Mesothelial cell of epicardium (in vitro differentiated cells): ENCODE measurements around the gene MCAM. TPM values are rescaled to one million over a fixed set of nuclear protein-coding genes. Genes with fewer than 3 reads are reported as not detected.

ENCODE experiments used
- DNase-seq, 2 experiments: peaks; one replicate each; pipeline ENCODE4 v3.0.0; 2021; ENCODE audit warnings: low spot score in 2 of 2; ENCODE audit not compliant: unreplicated experiment in 2 of 2
- H3K27ac Mint-ChIP-seq: 2 replicates; pipeline ENCODE4 v1.8.0; 2021; ENCODE audit warnings: mixed read lengths
- H3K27me3 Mint-ChIP-seq: 2 replicates; pipeline ENCODE4 v1.8.0; 2021; ENCODE audit warnings: low read depth, mixed read lengths
- H3K36me3 Mint-ChIP-seq: 2 replicates; pipeline ENCODE4 v1.8.0; 2021; ENCODE audit warnings: mixed read lengths
- H3K4me1 Mint-ChIP-seq: 2 replicates; pipeline ENCODE4 v1.8.0; 2021; ENCODE audit warnings: mixed read lengths
- H3K4me3 Mint-ChIP-seq: 2 replicates; pipeline ENCODE4 v1.8.0; 2021; ENCODE audit warnings: mild to moderate bottlenecking, moderate library complexity, mixed read lengths
- H3K9me3 Mint-ChIP-seq: 2 replicates; pipeline ENCODE4 v1.8.0; 2021; ENCODE audit warnings: mixed read lengths
- total RNA-seq: library from RNA; stranded (reverse); gene quantifications from 3 replicates; pipeline ENCODE4 v1.2.1, GENCODE V29; 2021
- TF ChIP-seq, protein P1 (sequence below): fragments of 200-600 bp; sonication (generic); IDR thresholded peaks from one replicate; pipeline ENCODE4 v1.5.0; 2021; ENCODE audit warnings: antibody characterized with exemption; ENCODE audit not compliant: unreplicated experiment

MCAM gene
- total RNA-seq, 1 donor from 2014 or later, result 26.7 TPM

DNA sequence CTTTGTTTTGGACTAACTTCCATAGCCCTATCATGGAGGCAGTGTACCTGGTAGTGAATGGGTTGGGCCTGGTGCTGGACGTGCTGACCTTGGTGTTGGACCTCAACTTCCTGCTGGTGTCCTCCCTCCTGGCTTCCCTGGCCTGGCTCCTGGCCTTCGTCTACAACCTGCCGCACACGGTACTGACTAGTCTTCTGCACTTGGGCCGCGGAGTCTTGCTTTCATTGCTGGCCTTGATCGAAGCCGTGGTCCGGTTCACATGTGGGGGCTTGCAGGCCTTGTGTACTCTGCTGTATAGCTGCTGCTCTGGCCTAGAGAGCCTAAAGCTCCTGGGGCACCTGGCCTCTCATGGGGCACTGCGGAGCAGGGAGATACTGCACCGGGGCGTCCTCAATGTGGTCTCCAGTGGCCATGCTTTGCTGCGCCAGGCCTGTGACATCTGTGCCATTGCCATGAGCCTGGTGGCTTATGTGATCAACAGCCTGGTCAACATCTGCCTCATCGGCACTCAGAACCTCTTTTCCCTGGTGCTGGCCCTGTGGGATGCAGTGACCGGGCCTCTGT lies 18.2 kb upstream of the MCAM start:
- H3K9me3 Mint-ChIP-seq, result no peaks in the 10 kb centered on the region
- TF ChIP-seq, protein P1, sequence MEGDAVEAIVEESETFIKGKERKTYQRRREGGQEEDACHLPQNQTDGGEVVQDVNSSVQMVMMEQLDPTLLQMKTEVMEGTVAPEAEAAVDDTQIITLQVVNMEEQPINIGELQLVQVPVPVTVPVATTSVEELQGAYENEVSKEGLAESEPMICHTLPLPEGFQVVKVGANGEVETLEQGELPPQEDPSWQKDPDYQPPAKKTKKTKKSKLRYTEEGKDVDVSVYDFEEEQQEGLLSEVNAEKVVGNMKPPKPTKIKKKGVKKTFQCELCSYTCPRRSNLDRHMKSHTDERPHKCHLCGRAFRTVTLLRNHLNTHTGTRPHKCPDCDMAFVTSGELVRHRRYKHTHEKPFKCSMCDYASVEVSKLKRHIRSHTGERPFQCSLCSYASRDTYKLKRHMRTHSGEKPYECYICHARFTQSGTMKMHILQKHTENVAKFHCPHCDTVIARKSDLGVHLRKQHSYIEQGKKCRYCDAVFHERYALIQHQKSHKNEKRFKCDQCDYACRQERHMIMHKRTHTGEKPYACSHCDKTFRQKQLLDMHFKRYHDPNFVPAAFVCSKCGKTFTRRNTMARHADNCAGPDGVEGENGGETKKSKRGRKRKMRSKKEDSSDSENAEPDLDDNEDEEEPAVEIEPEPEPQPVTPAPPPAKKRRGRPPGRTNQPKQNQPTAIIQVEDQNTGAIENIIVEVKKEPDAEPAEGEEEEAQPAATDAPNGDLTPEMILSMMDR, result no peak
- H3K4me3 Mint-ChIP-seq, result peak overlapping the region; percentile 99
- no peak for DNase-seq
- peaks cover 12% of the 10 kb centered on the region for H3K27me3 Mint-ChIP-seq
- H3K27ac Mint-ChIP-seq, result peak overlapping the region; percentile 100
- H3K36me3 Mint-ChIP-seq, result peaks cover 5% of the 10 kb centered on the region
- peaks cover 45% of the 10 kb centered on the region for H3K4me1 Mint-ChIP-seq

DNA sequence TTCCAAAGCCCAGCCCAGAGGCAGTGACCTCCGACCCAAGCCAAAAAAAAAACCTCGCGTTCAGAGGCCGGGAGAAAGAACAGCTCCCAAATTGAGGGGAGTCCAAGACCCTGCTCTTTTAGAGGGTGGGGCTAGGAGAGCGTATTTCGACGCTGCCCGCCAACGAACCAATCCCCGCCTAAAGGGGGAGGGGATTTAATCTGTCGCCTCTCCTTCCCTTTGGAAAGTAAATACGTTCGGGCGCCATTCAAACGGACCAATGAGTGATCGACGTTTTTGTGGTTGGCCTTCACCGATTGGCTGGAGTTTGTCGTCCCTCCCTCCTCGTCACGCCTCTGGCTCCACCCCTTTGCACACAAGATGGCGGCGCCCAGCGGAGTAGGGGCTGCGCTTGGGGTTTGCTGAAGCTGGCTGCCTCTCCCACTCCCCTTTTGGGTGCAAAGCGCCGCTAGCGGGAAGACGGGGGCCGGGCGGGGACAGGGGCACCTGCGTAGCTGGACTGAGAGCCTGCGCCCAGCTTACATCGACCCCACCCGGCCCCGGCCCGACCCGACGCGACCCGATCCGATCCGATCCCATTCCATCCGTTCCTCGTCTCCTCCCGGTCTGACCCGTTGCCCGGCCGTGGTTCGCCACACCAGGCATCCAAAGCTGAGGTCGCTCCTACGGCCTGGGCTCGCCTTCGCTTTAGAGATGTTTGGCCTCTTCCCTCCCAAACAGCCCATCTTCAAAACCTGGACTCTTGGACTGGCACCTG lies 17.4 kb upstream of the MCAM start, which contains the start of gene RNF26:
TSS of gene RNF26 (plus strand) at position 354 of the 757 bp plus-strand sequence. CDS start 596 bp downstream, outside the sequence.
- Mint-ChIP-seq H3K36me3 (peaks cover 5% of the 10 kb centered on the region), H3K9me3 (no peaks in the 10 kb centered on the region), H3K27me3 (peaks cover 12% of the 10 kb centered on the region), H3K4me3 (peak within 1 kb of the TSS; percentile 99), H3K27ac (peak within 1 kb of the TSS; percentile 100), H3K4me1 (peaks cover 44% of the 10 kb centered on the region)
- DNase-seq, result peak; percentile 88 to 93
- TF ChIP-seq, protein P1, result no peak

DNA sequence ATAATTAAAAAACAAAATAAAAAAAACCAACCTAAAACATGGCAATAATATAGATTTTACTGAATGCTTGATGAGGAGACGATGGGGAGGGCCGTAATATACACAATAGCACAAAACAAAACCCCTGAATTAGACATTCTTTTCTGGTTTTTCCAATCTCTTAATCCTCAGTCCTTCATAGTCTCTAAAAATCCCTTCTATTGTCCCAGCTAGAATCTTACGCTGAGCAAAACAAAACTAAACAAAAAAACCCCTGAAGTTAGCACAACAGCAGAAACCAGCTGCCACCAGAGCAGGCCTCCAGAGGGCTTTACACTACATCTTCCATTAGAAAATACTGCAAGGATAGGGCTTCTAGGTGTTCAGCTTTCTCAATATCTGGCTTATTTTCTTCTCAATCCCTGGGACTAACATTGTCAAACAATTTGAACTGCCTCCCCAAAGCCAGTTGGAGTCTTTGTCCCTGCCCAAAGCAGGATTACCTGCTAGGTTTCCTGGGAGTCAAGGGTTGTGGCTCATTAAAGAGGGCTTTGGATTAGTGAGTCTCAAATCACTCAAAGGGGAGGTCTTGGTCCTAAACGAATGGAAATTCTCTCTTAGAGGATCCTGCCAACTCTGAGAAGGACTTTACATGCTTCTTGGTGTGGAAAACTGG lies 15.3 kb upstream of the MCAM start:
- Mint-ChIP-seq H3K4me3 (no peak overlapping the region), H3K36me3 (peaks cover 5% of the 10 kb centered on the region), H3K9me3 (no peaks in the 10 kb centered on the region), H3K27ac (no peak overlapping the region), H3K27me3 (peaks cover 1% of the 10 kb centered on the region), H3K4me1 (peaks cover 23% of the 10 kb centered on the region)
- TF ChIP-seq, protein P1, result no peak
- no peak for DNase-seq

DNA sequence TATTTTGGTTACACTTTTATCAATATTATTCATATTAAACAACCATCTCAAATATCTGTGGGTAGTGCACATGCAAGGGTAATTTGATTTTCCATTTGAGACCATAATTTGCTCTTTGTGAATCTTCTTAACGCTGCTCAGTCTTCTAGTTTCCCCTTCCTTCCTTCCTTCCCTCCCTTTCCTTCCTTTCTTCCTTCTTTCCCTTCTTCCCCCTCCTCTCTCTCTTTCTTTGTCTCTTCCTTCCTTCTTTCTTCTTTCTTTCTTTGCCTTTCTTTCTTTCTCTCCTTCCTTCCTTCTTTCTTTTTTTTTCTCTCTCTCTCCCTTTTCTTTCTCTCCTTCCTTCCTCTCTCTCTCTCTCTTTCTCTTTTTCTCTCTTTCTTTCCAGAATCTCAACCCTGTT lies 13.3 kb upstream of the MCAM start:
- no peaks in the 10 kb centered on the region for H3K9me3 Mint-ChIP-seq
- H3K36me3 Mint-ChIP-seq, result no peaks in the 10 kb centered on the region
- H3K27ac Mint-ChIP-seq, result no peak overlapping the region
- TF ChIP-seq, protein P1, result no peak
- no peak overlapping the region for H3K4me3 Mint-ChIP-seq
- H3K4me1 Mint-ChIP-seq, result peaks cover 8% of the 10 kb centered on the region
- DNase-seq, result no peak
- peaks cover 1% of the 10 kb centered on the region for H3K27me3 Mint-ChIP-seq

DNA sequence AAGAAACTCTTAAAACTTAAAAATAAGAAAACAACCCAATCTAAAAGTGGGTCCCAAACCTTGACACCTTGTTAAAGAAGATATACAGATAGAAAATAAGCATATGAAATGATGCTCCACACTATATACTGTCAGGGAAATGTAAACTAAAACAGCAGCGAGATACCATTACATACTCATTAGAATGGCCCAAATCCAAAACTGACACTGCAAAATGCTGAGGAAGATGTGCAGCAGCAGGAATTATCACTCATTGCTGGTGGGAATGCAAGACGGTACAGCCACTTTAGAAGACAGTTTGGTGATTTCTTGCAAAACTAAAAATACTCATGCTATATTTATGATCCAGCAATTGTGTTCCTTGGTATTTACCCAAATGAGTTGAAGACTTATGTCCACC lies 12.4 kb upstream of the MCAM start:
- Mint-ChIP-seq H3K4me1 (peaks cover 2% of the 10 kb centered on the region), H3K27ac (no peak overlapping the region), H3K4me3 (no peak overlapping the region), H3K9me3 (no peaks in the 10 kb centered on the region), H3K36me3 (no peaks in the 10 kb centered on the region), H3K27me3 (peaks cover 1% of the 10 kb centered on the region)
- DNase-seq, result no peak
- TF ChIP-seq, protein P1, result no peak
